ENCODE results near the gene MIP. TPM values are rescaled to one million over a fixed set of nuclear protein-coding genes. Genes with fewer than 3 reads are reported as not detected.
"Not testable (repeated sequence)": the region's sequence is repeated elsewhere in the genome, so short reads cannot be mapped to it uniquely, and the experiment has no call there.

MIP gene
- total RNA-seq, 1 donor from 2014 or later: 0.48 TPM

GRCh38 chr12:56417739-56418138 is 36.7 kb downstream of the MIP start:
- intact Hi-C loops (cut with DNase I): no loop called here
- no peak for DNase-seq (ENCODE audit: low spot score)

- intact Hi-C loops (cut with DNase I): no loop called here
Measured at GRCh38 chr12:56414401-56414800, 40.1 kb downstream of the MIP start.

GRCh38 chr12:56413392-56413791 is 41.1 kb downstream of the MIP start:
- no peak for DNase-seq (ENCODE audit: low spot score)
- intact Hi-C loops (cut with DNase I): no loop called here

More at GRCh38 chr12:56414401-56414800, 40.1 kb downstream of the MIP start:
- no peak for DNase-seq (ENCODE audit: low spot score)

- intact Hi-C loops (cut with DNase I): no loop called here
Measured at GRCh38 chr12:56411781-56412639, 42.4 kb downstream of the MIP start.

GRCh38 chr12:56410768-56411167 is 43.7 kb downstream of the MIP start:
- DNase-seq (ENCODE audit: low spot score): no peak
- intact Hi-C loops (cut with DNase I): no loop called here

More at GRCh38 chr12:56411781-56412639, 42.4 kb downstream of the MIP start:
- no peak for DNase-seq (ENCODE audit: low spot score)

GRCh38 chr12:56408799-56409417 is 45.5 kb downstream of the MIP start:
- intact Hi-C loops (cut with DNase I): no loop called here
- DNase-seq (ENCODE audit: low spot score): no peak

- DNase-seq (ENCODE audit: low spot score); intact Hi-C loops (cut with DNase I): not testable (repeated sequence)
Measured at GRCh38 chr12:56404227-56404626, 50.2 kb downstream of the MIP start.

- intact Hi-C loops (cut with DNase I): not testable (repeated sequence)
Measured at GRCh38 chr12:56401612-56402011, 52.8 kb downstream of the MIP start.

GRCh38 chr12:56401125-56401524 is 53.3 kb downstream of the MIP start:
- intact Hi-C loops (cut with DNase I); DNase-seq (ENCODE audit: low spot score): not testable (repeated sequence)

More at GRCh38 chr12:56401612-56402011, 52.8 kb downstream of the MIP start:
- not testable (repeated sequence) for DNase-seq (ENCODE audit: low spot score)

Other genes with a start within 250 kb of the MIP start
- 40.7 TPM for gene RNF41, start 232.7 kb downstream of the MIP start, total RNA-seq
- gene NABP2, start 230.3 kb downstream of the MIP start, total RNA-seq: 19.6 TPM
- not detected for gene SLC39A5, start 224.6 kb downstream of the MIP start, total RNA-seq
- 28.8 TPM for gene ANKRD52, start 196.3 kb downstream of the MIP start, total RNA-seq
- gene COQ10A, start 187.7 kb downstream of the MIP start, total RNA-seq: 86.8 TPM
- 570 TPM for gene CS, start 154.3 kb downstream of the MIP start, total RNA-seq
- gene CNPY2, start 138.7 kb downstream of the MIP start, total RNA-seq: 38.0 TPM
- 46.3 TPM for gene PAN2, start 120.7 kb downstream of the MIP start, total RNA-seq
- not detected for gene IL23A, start 115.8 kb downstream of the MIP start, total RNA-seq
- 41.1 TPM for gene STAT2, start 94.5 kb downstream of the MIP start, total RNA-seq
- gene APOF, start 91.8 kb downstream of the MIP start, total RNA-seq: not detected
- 2.0 TPM for gene TIMELESS, start 5.2 kb downstream of the MIP start, total RNA-seq
- gene SPRYD4, start 13.9 kb upstream of the MIP start, total RNA-seq: 3.3 TPM
- 0.38 TPM for gene GLS2, start 33.5 kb upstream of the MIP start, total RNA-seq
- gene RBMS2, start 67.2 kb upstream of the MIP start, total RNA-seq: 23.0 TPM
- gene BAZ2A, start 175.7 kb upstream of the MIP start, total RNA-seq: 49.0 TPM
- gene ATP5F1B, start 191.3 kb upstream of the MIP start, total RNA-seq: 2,154 TPM
- gene PTGES3, start 233.6 kb upstream of the MIP start, total RNA-seq: 121 TPM

Data from cardiac septum (tissue), 1 donor.